Mesothelial cell of epicardium (in vitro differentiated cells): ENCODE results near the gene DNAJC18. TPM values are rescaled to one million over a fixed set of nuclear protein-coding genes. Genes with fewer than 3 reads are reported as not detected.

ENCODE experiments used
- DNase-seq, 2 experiments: peaks; one replicate each; pipeline ENCODE4 v3.0.0; 2021; ENCODE audit warnings: low spot score in 2 of 2; ENCODE audit not compliant: unreplicated experiment in 2 of 2
- H3K27ac Mint-ChIP-seq: 2 replicates; pipeline ENCODE4 v1.8.0; 2021; ENCODE audit warnings: mixed read lengths
- H3K27me3 Mint-ChIP-seq: 2 replicates; pipeline ENCODE4 v1.8.0; 2021; ENCODE audit warnings: low read depth, mixed read lengths
- H3K36me3 Mint-ChIP-seq: 2 replicates; pipeline ENCODE4 v1.8.0; 2021; ENCODE audit warnings: mixed read lengths
- H3K4me1 Mint-ChIP-seq: 2 replicates; pipeline ENCODE4 v1.8.0; 2021; ENCODE audit warnings: mixed read lengths
- H3K4me3 Mint-ChIP-seq: 2 replicates; pipeline ENCODE4 v1.8.0; 2021; ENCODE audit warnings: mild to moderate bottlenecking, moderate library complexity, mixed read lengths
- H3K9me3 Mint-ChIP-seq: 2 replicates; pipeline ENCODE4 v1.8.0; 2021; ENCODE audit warnings: mixed read lengths
- total RNA-seq: library from RNA; stranded (reverse); gene quantifications from 3 replicates; pipeline ENCODE4 v1.2.1, GENCODE V29; 2021
- TF ChIP-seq, protein P1 (sequence below): fragments of 200-600 bp; sonication (generic); IDR thresholded peaks from one replicate; pipeline ENCODE4 v1.5.0; 2021; ENCODE audit warnings: antibody characterized with exemption; ENCODE audit not compliant: unreplicated experiment

Gene DNAJC18
- total RNA-seq, 1 donor from 2014 or later: 25.2 TPM

DNA sequence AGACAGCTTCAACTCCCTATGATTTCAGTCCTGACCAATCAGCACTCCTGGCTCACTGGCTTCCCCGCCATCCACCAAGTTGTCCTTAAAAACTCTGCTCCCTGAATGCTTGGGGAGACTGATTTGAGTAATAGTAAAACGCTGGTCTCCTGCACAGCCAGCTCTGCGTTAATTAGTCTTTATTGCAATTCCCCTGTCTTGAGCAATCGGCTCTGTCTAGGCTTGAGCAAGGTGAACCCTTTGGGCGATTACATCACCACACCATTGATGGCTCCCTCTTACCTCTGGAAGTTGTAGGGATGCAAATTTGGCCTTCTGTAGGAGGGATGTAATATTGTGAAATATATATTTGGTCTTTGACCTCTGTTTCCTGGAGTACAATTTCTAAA lies 53.3 kb downstream of the DNAJC18 start:
- DNase-seq: no peak
- Mint-ChIP-seq H3K4me3 (no peak overlapping the region), H3K4me1 (peaks cover 21% of the 10 kb centered on the region), H3K36me3 (no peaks in the 10 kb centered on the region), H3K9me3 (no peaks in the 10 kb centered on the region), H3K27ac (no peak overlapping the region), H3K27me3 (peaks cover 12% of the 10 kb centered on the region)
- TF ChIP-seq, protein P1, sequence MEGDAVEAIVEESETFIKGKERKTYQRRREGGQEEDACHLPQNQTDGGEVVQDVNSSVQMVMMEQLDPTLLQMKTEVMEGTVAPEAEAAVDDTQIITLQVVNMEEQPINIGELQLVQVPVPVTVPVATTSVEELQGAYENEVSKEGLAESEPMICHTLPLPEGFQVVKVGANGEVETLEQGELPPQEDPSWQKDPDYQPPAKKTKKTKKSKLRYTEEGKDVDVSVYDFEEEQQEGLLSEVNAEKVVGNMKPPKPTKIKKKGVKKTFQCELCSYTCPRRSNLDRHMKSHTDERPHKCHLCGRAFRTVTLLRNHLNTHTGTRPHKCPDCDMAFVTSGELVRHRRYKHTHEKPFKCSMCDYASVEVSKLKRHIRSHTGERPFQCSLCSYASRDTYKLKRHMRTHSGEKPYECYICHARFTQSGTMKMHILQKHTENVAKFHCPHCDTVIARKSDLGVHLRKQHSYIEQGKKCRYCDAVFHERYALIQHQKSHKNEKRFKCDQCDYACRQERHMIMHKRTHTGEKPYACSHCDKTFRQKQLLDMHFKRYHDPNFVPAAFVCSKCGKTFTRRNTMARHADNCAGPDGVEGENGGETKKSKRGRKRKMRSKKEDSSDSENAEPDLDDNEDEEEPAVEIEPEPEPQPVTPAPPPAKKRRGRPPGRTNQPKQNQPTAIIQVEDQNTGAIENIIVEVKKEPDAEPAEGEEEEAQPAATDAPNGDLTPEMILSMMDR: no peak

DNA sequence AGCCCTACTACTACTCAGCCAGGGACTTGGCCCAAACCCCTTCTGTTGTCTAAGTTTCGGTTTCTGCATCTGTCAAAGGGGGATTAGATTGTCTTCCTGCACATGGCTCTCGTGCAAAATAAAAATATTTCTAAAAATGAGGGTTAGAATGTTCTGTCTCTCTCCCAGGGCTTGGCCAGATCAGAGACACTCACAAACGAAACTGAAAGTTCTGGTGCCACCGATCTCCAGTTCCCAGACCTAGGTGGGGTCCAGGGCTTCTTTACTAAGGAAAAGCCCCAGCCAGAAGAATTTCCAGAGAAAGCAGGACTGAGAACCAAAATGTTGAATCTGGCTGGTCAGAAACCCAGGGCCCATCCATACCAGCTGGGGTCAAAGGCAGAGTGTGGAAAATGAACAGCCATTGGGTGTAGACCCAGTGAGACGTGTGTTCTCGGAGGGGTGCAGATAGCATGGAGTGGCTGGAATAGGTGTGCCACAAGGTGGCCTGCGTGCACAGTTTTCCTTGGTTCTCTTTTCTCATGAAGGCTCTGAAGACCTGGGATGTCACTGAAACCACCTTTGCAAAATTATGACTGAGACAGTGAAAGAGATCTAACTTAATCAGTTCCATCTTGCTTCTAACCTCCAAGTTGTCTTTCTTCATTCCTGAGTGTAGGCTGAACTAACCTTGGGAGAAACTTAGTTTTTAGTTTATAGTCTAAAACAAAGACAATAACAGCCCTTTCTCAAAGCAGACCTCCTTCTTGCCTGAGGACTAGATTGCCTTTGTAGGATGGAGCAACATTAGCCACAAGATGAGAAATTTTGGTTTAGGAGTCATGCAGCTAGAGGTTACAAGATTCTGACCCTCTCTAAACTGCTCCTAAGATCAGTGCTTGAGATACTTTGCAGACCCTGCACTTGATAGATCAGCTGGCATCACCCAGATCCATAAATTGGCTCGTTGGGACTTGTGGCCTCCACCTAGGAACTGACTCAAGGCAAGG lies 54.0 kb downstream of the DNAJC18 start:
- Mint-ChIP-seq H3K4me1 (peaks cover 21% of the 10 kb centered on the region), H3K4me3 (no peak overlapping the region)
- DNase-seq: no peak

DNA sequence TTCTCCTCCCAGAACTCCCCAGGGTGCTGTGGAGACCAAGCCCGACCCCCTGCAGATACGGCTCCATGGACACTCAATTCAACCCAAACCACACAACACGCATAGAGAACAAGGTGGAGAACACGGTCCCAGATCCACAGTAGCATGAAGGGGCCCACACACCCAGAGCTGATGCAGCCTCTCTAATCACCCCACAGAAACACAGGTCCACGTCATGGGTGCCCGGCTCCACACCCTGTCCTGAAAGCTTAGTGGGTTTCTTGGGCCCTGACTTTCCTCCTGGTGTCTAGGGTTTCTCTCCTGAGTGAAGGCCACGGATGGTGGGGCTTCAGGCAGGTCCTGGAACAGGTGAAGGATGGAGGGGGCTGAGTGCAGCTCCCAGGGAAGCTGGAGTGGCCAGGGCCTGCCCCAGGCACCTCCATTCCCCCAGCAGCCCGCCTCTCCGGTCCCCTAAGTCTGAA lies 54.7 kb downstream of the DNAJC18 start:
- TF ChIP-seq, protein P1: no peak
- H3K9me3 Mint-ChIP-seq: no peaks in the 10 kb centered on the region
- H3K27me3 Mint-ChIP-seq: peaks cover 1% of the 10 kb centered on the region
- no peak overlapping the region for H3K4me3 Mint-ChIP-seq
- H3K36me3 Mint-ChIP-seq: no peaks in the 10 kb centered on the region
- H3K27ac Mint-ChIP-seq: no peak overlapping the region
- peaks cover 21% of the 10 kb centered on the region for H3K4me1 Mint-ChIP-seq
- DNase-seq: no peak

More for the DNA sequence above, 54.0 kb downstream of the DNAJC18 start:
- Mint-ChIP-seq H3K9me3 (no peaks in the 10 kb centered on the region), H3K36me3 (no peaks in the 10 kb centered on the region), H3K27me3 (peaks cover 5% of the 10 kb centered on the region), H3K27ac (no peak overlapping the region)
- TF ChIP-seq, protein P1: no peak

- H3K27me3 Mint-ChIP-seq: peaks cover 1% of the 10 kb centered on the region
- H3K36me3 Mint-ChIP-seq: no peaks in the 10 kb centered on the region
- no peak for DNase-seq
- no peak overlapping the region for H3K4me3 Mint-ChIP-seq
- H3K4me1 Mint-ChIP-seq: peaks cover 21% of the 10 kb centered on the region
- no peak overlapping the region for H3K27ac Mint-ChIP-seq
- no peaks in the 10 kb centered on the region for H3K9me3 Mint-ChIP-seq
- TF ChIP-seq, protein P1: no peak
Measured at GRCh38 chr5:139383993-139384590, 55.2 kb downstream of the DNAJC18 start.

DNA sequence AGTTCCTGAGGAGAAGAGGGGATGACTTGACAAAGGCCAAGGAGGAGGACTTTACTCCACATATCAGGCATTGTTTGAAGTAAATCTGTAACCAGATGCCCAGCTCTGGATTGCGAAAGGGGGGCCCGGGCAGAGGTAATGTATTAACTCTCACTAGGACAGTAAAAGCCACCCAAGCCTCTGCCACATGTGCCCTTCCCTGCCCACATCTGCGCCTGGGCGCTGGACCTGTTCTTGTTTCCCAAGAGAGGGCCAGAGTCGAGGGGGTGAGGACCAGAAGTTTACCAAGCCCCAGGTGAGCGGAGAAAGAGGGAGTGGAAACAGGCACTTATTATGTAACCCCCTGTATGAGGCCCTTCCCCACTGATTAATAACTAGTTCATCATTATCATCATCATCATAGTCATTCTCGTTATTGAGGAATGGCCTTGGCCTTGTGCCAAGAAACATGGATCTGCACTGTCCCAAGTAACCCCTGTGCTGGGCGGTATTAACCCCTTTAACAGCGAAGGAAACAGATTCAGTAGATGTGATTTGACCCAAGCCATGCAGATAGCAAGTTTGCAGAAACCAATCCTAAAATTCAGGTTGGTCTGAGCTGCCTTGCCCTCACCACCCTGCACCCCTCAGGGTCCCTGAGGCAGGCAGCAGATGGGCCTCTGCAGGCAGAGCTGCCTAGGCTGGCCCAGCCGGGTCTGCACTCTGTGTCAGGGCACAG lies 55.9 kb downstream of the DNAJC18 start, which contains the start of gene SLC23A1:
Gene SLC23A1 (minus strand): TSS at position 23 of the 718 bp plus-strand sequence. CDS start 44 bp downstream, outside the sequence.
- peaks cover 1% of the 10 kb centered on the region for H3K27me3 Mint-ChIP-seq
- H3K36me3 Mint-ChIP-seq: no peaks in the 10 kb centered on the region
- H3K4me3 Mint-ChIP-seq: no peak within 1 kb of the TSS
- no peak for DNase-seq
- H3K4me1 Mint-ChIP-seq: peaks cover 21% of the 10 kb centered on the region
- H3K27ac Mint-ChIP-seq: no peak within 1 kb of the TSS
- TF ChIP-seq, protein P1: no peak
- no peaks in the 10 kb centered on the region for H3K9me3 Mint-ChIP-seq
